ENCODE data around the gene SLC35D1. TPM values are rescaled to one million over a fixed set of nuclear protein-coding genes. Genes with fewer than 3 reads are reported as not detected.

SLC35D1 gene
- total RNA-seq, 1 experiment from 2014 or later = 3.8 TPM

DNA sequence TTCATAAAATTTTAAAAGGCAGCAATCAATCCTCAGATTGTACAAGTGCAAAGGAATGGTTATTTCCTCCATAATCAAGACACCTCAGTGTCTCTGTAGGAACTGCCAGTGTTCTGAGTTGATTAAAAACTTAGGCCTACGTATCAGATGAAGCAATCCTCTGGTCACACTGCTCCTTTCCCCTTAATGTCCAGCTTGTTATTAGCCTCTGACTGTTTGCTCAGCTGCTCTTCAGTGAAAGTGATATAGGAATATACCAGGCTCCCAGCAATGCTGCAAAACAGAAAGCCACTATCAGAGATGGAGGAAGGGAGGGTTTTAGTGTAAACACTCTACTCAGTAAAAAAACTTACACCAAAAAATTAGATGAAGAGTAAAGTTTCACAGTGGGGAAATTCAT is 49.8 kb downstream of the SLC35D1 start:
- no peak overlapping the region for H3K14ac ChIP-seq (ENCODE audit: insufficient read depth, low read length)
- no peak overlapping the region for H2BK15ac ChIP-seq (ENCODE audit: low read depth, low read length)
- H2BK120ac ChIP-seq (ENCODE audit: low read depth, low read length, poor library complexity, severe bottlenecking) = no peak overlapping the region
- TF ChIP-seq, protein P1, sequence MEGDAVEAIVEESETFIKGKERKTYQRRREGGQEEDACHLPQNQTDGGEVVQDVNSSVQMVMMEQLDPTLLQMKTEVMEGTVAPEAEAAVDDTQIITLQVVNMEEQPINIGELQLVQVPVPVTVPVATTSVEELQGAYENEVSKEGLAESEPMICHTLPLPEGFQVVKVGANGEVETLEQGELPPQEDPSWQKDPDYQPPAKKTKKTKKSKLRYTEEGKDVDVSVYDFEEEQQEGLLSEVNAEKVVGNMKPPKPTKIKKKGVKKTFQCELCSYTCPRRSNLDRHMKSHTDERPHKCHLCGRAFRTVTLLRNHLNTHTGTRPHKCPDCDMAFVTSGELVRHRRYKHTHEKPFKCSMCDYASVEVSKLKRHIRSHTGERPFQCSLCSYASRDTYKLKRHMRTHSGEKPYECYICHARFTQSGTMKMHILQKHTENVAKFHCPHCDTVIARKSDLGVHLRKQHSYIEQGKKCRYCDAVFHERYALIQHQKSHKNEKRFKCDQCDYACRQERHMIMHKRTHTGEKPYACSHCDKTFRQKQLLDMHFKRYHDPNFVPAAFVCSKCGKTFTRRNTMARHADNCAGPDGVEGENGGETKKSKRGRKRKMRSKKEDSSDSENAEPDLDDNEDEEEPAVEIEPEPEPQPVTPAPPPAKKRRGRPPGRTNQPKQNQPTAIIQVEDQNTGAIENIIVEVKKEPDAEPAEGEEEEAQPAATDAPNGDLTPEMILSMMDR (conservative IDR thresholded peaks at IDR 0.05) = no peak
- H3K23me2 ChIP-seq (ENCODE audit: insufficient read length, low read depth, low read length, poor library complexity, severe bottlenecking) = no peaks in the 10 kb centered on the region
- Mint-ChIP-seq H3K9me3 (no peaks in the 10 kb centered on the region), H3K4me3 (no peak overlapping the region), H3K27me3 (ENCODE audit: low read depth) (no peaks in the 10 kb centered on the region), H3K27ac (no peak overlapping the region), H3K36me3 (ENCODE audit: insufficient read depth in 1 of 3, low read depth in 3 of 3) (no peaks in the 10 kb centered on the region; a peak in 1 of 7 replicates), H3K4me1 (0 out of 4 replicates have a peak, but pooled peaks cover 0 to 2% of the 10 kb centered on the region in 2 experiments)
- H4K8ac ChIP-seq (replicated peaks; ENCODE audit: insufficient read length, low read depth, low read length) = no peak overlapping the region
- H3K4me2 ChIP-seq (ENCODE audit: insufficient read depth, insufficient read length, low read length) = no peak overlapping the region
- no peak overlapping the region for H2AK5ac ChIP-seq (ENCODE audit: insufficient read length, low read length)
- no peak overlapping the region for H2BK5ac ChIP-seq (ENCODE audit: insufficient read length, low read length)
- no peaks in the 10 kb centered on the region for H3K9me3 ChIP-seq (ENCODE audit: control insufficient read depth, low read depth, low read length)
- H4K5ac ChIP-seq (ENCODE audit: insufficient read length, low read depth, low read length) = no peak overlapping the region
- H3K18ac ChIP-seq (ENCODE audit: insufficient read length, low read depth, low read length) = no peak overlapping the region
- H2AFZ ChIP-seq (ENCODE audit: low read length) = no peak overlapping the region
- no peak overlapping the region for H3K4ac ChIP-seq (ENCODE audit: low read depth, low read length)
- DNase-seq = no peak
- H3K4me1 ChIP-seq (ENCODE audit: insufficient read depth, low read length) = no peaks in the 10 kb centered on the region; the same call in 1 of the 2 replicates
- no peaks in the 10 kb centered on the region for H3K79me1 ChIP-seq (ENCODE audit: insufficient read depth, low read depth, low read length, poor library complexity, severe bottlenecking)
- H3K27me3 ChIP-seq (ENCODE audit: insufficient read depth, low read length) = no peaks in the 10 kb centered on the region
- no peak overlapping the region for H3K27ac ChIP-seq (ENCODE audit: insufficient read length, low read depth, low read length)
- no peak overlapping the region for H3T11ph ChIP-seq (ENCODE audit: low read length)
- WGBS (ENCODE audit: extremely low coverage, insufficient read length, low lambda C conversion rate) = no CpG with 5 or more reads among the region's 1 CpG
- no peaks in the 10 kb centered on the region for H4K20me1 ChIP-seq (ENCODE audit: control insufficient read depth, insufficient read depth, insufficient read length)
- H3K79me2 ChIP-seq (ENCODE audit: insufficient read depth, low read length) = 0 out of 2 replicates have a peak, but pooled peaks cover 2% of the 10 kb centered on the region
- H2BK20ac ChIP-seq (ENCODE audit: low read depth, low read length, poor library complexity, severe bottlenecking) = no peak overlapping the region
- no peak overlapping the region for H3K23ac ChIP-seq (ENCODE audit: insufficient read length, low read depth, low read length)
- no peak overlapping the region for H2BK12ac ChIP-seq (ENCODE audit: insufficient read length, low read depth, low read length)
- H3K56ac ChIP-seq (ENCODE audit: insufficient read length, low read depth, low read length) = no peak overlapping the region
- H4K91ac ChIP-seq (ENCODE audit: insufficient read length, low read depth, low read length) = no peak overlapping the region
- no peak overlapping the region for H3K9ac ChIP-seq (ENCODE audit: extremely low read depth, insufficient read length, low read length)
